WTC11 (cell line): Measurements from ENCODE around the gene RHOXF2. TPM values are rescaled to one million over a fixed set of nuclear protein-coding genes. Genes with fewer than 3 reads are reported as not detected.

Source experiments
- ATAC-seq: fragments of 200-7000 bp; cut with Tn5 transposase; 2 replicates; pipeline ENCODE4 v1.10.0; 2021; ENCODE audit warnings: mild to moderate bottlenecking, moderate library complexity
- CTCF ChIA-PET: fragments of 300-600 bp; sonication (Branson Sonifier 250); formaldehyde crosslinking; loops from one replicate; lab custom pipeline; 2021; ENCODE audit warnings: antibody characterized with exemption; lab: Charles Lee
- POLR2A ChIA-PET: fragments of 350-600 bp; sonication (Branson Sonifier 250); formaldehyde crosslinking; loops from one replicate; lab custom pipeline; 2021; ENCODE audit warnings: antibody characterized with exemption; lab: Charles Lee
- DNase-seq: peaks from one replicate; pipeline ENCODE4 v3.0.0; 2021; ENCODE audit warnings: low spot score
- H3K27ac Mint-ChIP-seq: 2 replicates; pipeline ENCODE4 v1.8.0; 2021; ENCODE audit warnings: mixed read lengths
- H3K27me3 Mint-ChIP-seq: 2 replicates; pipeline ENCODE4 v1.8.0; 2021; ENCODE audit warnings: low read depth, mild to moderate bottlenecking, moderate library complexity, mixed read lengths
- H3K36me3 Mint-ChIP-seq: 2 replicates; pipeline ENCODE4 v1.8.0; 2021; ENCODE audit warnings: mixed read lengths
- H3K4me1 Mint-ChIP-seq: 2 replicates; pipeline ENCODE4 v1.8.0; 2022; ENCODE audit warnings: mixed read lengths
- H3K4me3 Mint-ChIP-seq: 2 replicates; pipeline ENCODE4 v1.8.0; 2021; ENCODE audit warnings: mild to moderate bottlenecking, moderate library complexity, mixed read lengths
- H3K9me3 Mint-ChIP-seq: 2 replicates; pipeline ENCODE4 v1.8.0; 2021; ENCODE audit warnings: mixed read lengths
- AFF4 ChIP-seq: sonication (generic); formaldehyde crosslinking; IDR thresholded peaks from 2 replicates; pipeline ENCODE4 v1.8.1; 2023; ENCODE audit warnings: mild to moderate bottlenecking, missing genetic modification reagents, borderline replicate concordance
- AR ChIP-seq: fragments of 250-450 bp; sonication (Bioruptor Pico); IDR thresholded peaks from 2 replicates; pipeline ENCODE4 v1.9.0; 2021; ENCODE audit warnings: mild to moderate bottlenecking
- ATF1 ChIP-seq: sonication (generic); formaldehyde crosslinking; IDR thresholded peaks from 2 replicates; pipeline ENCODE4 v1.8.1; 2023; ENCODE audit warnings: mild to moderate bottlenecking, moderate library complexity, missing genetic modification reagents
- ATF2 ChIP-seq: sonication (generic); formaldehyde crosslinking; IDR thresholded peaks from 2 replicates; pipeline ENCODE4 v1.8.1; 2022; ENCODE audit warnings: low read depth, missing genetic modification reagents, borderline replicate concordance
- E2F5 ChIP-seq: sonication (generic); formaldehyde crosslinking; IDR thresholded peaks from 2 replicates; pipeline ENCODE4 v1.8.1; 2022; ENCODE audit warnings: mild to moderate bottlenecking, moderate library complexity, missing genetic modification reagents
- ETV6 ChIP-seq: sonication (generic); formaldehyde crosslinking; IDR thresholded peaks from 2 replicates; pipeline ENCODE4 v1.8.1; 2022; ENCODE audit warnings: mild to moderate bottlenecking, missing genetic modification reagents
- FOXK1 ChIP-seq: sonication (generic); formaldehyde crosslinking; IDR thresholded peaks from 2 replicates; pipeline ENCODE4 v1.8.0; 2022; ENCODE audit warnings: mild to moderate bottlenecking, moderate library complexity, missing genetic modification reagents
- IRF2 ChIP-seq: sonication (generic); formaldehyde crosslinking; IDR thresholded peaks from 2 replicates; pipeline ENCODE4 v1.8.0; 2022; ENCODE audit warnings: low read depth, missing genetic modification reagents, borderline replicate concordance
- MAX ChIP-seq: sonication (generic); formaldehyde crosslinking; IDR thresholded peaks from 2 replicates; pipeline ENCODE4 v1.8.0; 2022; ENCODE audit warnings: mild to moderate bottlenecking, missing genetic modification reagents
- MLX ChIP-seq: sonication (generic); formaldehyde crosslinking; IDR thresholded peaks from 2 replicates; pipeline ENCODE4 v1.8.1; 2023; ENCODE audit warnings: mild to moderate bottlenecking, missing genetic modification reagents, moderate library complexity
- OVOL2 ChIP-seq: fragments of 250-450 bp; sonication (Bioruptor Pico); IDR thresholded peaks from 2 replicates; pipeline ENCODE4 v1.9.0; 2021; ENCODE audit warnings: mild to moderate bottlenecking, borderline replicate concordance
- TEAD1 ChIP-seq: sonication (generic); formaldehyde crosslinking; IDR thresholded peaks from 2 replicates; pipeline ENCODE4 v1.8.0; 2022; ENCODE audit warnings: mild to moderate bottlenecking, missing genetic modification reagents
- ZNF219 ChIP-seq: sonication (generic); formaldehyde crosslinking; IDR thresholded peaks from 2 replicates; pipeline ENCODE4 v1.8.0; 2023; ENCODE audit warnings: missing genetic modification reagents, mild to moderate bottlenecking, borderline replicate concordance
- ZNF396 ChIP-seq: fragments of 250-450 bp; sonication (Bioruptor Pico); IDR thresholded peaks from 2 replicates; pipeline ENCODE4 v1.8.0; 2021; ENCODE audit warnings: mild to moderate bottlenecking, moderate library complexity, borderline replicate concordance
- ZNF425 ChIP-seq: fragments of 250-450 bp; sonication (Bioruptor Pico); conservative IDR thresholded peaks from 2 replicates; pipeline ENCODE4 v1.9.0; 2021; ENCODE audit warnings: mild to moderate bottlenecking
- ZNF671 ChIP-seq: fragments of 250-450 bp; sonication (Bioruptor Pico); IDR thresholded peaks from 2 replicates; pipeline ENCODE4 v1.8.0; 2021; ENCODE audit warnings: mild to moderate bottlenecking
- total RNA-seq: library from RNA; stranded (reverse); gene quantifications from 3 replicates; pipeline ENCODE4 v1.2.3, GENCODE V29; 2021

The RHOXF2 gene
- total RNA-seq, 1 experiment from 2014 or later = 0.20 TPM

- Mint-ChIP-seq H3K27ac (no peak within 1 kb of the TSS), H3K9me3 (no peaks in the 10 kb centered on the region), H3K4me1 (peaks cover 3% of the 10 kb centered on the region), H3K4me3 (no peak within 1 kb of the TSS), H3K27me3 (no peaks in the 10 kb centered on the region), H3K36me3 (no peaks in the 10 kb centered on the region)
- POLR2A ChIA-PET = no interaction called here
- CTCF ChIA-PET = no interaction called here
- DNase-seq (no peak), ATAC-seq (no peak)
- TF ChIP-seq FOXK1 (no peak), ATF2 (CRISPR knock-in tag) (no peak), E2F5 (no peak), ETV6 (CRISPR knock-in tag) (no peak), ZNF425 (CRISPR knock-in tag) (no peak), TEAD1 (no peak), MLX (CRISPR knock-in tag) (no peak), ZNF219 (CRISPR knock-in tag) (no peak), OVOL2 (no peak), MAX (CRISPR knock-in tag) (no peak)
These were observed 42.9 kb upstream of the RHOXF2 start, which contains the start of gene RHOXF1 for GRCh38 chrX:120115438-120115963. Gene RHOXF1 (minus strand): TSS chrX:120115913. CDS start chrX:120115862, 51 bp downstream.

GRCh38 chrX:120120223-120120622, 38.2 kb upstream of the RHOXF2 start:
- peaks cover 16% of the 10 kb centered on the region for H3K4me1 Mint-ChIP-seq

More at GRCh38 chrX:120120223-120120622, 38.2 kb upstream of the RHOXF2 start:
- TF ChIP-seq ATF1 (CRISPR knock-in tag) (no peak), AR (no peak), AFF4 (no peak), IRF2 (CRISPR knock-in tag) (no peak), ATF2 (CRISPR knock-in tag) (no peak), ZNF396 (CRISPR knock-in tag) (no peak), ZNF671 (no peak)
- ChIA-PET CTCF (no interaction called here), POLR2A (interaction anchor here (1.0 kb wide), 1 partner anchor 11 kb away, joined by 3 read pairs; no protein-coding TSS in a partner anchor)
- H3K27me3 Mint-ChIP-seq = no peaks in the 10 kb centered on the region
- no peak for DNase-seq
- no peak overlapping the region for H3K27ac Mint-ChIP-seq
- H3K4me3 Mint-ChIP-seq = no peak overlapping the region
- ATAC-seq = peak; percentile 63
- no peaks in the 10 kb centered on the region for H3K9me3 Mint-ChIP-seq
- no peaks in the 10 kb centered on the region for H3K36me3 Mint-ChIP-seq
